ENCODE measurements around the gene SAMSN1.

Gene SAMSN1

DNA sequence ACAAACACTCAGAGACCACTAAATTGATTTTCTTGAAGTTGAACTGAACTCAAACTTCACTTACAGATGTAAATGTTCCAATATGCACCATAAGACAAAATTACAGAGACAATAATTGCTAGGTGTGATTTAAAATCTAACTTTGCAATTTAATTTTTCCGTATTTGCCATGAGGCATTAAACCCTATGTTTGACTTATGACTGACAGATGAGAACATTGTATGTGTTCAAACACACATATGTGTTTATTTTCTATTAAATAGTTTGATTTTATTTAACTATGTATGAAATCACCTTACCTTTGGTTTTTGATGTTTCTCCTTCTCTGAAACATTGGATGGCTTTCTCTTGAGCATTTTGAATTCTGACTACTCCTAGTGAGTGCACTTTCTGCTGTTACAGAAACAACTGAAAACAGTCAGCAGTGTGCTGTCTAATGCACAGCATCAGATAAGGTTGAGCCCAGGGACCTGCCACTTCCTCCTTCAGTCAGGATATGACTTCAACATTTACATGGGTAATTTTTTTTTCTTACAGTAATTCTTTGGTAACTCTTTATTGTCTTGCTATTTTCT is at the start of gene SAMSN1:
Gene SAMSN1, minus strand, starts transcription at position 410 of the 575 bp plus-strand sequence. Its CDS starts 54 bp downstream, at position 356.
- DNase-seq (ENCODE audit: low read depth), result peak; percentile 59

DNA sequence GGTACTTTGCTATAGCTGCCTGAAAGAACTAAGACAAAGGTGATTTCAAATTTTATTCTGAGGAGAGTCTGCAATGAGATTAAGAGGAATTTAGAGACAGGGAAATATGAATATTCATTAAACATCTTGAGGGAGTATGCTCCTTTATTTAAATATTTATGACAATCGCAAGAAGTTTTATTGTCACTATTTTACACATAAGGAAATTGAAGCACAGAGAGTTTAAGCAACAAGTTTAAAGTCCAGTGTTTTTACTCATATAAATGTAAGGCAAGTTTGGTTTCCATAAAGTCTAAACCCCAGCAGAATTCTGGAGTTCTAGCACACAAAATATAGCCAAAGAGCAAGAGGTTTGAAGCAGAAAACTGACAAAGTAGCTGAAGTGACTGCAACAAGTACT is 49.3 kb upstream of the SAMSN1 start:
- DNase-seq (ENCODE audit: low read depth), result no peak

DNA sequence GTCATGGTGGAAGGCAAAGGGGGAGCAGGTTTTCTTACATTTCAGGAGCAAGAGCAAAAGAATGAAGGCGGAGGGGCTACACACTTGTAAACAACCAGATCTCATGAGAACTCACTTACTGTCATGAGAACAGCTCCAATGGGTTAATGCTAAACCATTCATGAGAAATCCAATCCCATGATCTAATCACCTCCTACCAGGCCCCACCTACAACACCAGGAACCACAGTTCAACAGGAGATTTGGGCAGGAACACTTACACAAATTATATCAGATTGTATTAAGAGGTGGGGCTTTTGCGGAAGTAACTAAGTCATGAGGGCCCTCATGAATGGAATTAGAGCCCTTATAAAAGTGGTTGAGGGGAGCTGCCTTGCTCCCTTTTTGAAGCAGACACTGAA is 48.9 kb upstream of the SAMSN1 start:
- no peak for DNase-seq (ENCODE audit: low read depth)

DNA sequence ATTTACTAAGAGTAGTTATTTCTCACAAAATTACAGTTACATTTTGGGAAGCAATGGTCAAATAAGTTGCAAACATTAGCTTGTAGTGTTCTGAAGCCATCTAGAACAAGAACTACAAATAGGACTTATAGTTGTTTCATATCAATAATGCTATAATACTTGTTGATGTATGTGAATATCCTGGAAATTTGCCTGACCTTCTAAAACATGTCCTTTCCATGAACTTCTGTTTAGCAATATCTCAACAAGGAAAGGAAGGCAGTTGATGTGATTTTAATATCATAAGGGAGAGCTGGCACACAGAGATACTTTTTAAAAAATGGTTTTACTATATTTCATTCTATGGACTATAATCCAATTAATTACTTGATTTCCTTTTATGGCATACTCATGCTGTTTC is 47.1 kb upstream of the SAMSN1 start:
- no peak for DNase-seq (ENCODE audit: low read depth)

DNA sequence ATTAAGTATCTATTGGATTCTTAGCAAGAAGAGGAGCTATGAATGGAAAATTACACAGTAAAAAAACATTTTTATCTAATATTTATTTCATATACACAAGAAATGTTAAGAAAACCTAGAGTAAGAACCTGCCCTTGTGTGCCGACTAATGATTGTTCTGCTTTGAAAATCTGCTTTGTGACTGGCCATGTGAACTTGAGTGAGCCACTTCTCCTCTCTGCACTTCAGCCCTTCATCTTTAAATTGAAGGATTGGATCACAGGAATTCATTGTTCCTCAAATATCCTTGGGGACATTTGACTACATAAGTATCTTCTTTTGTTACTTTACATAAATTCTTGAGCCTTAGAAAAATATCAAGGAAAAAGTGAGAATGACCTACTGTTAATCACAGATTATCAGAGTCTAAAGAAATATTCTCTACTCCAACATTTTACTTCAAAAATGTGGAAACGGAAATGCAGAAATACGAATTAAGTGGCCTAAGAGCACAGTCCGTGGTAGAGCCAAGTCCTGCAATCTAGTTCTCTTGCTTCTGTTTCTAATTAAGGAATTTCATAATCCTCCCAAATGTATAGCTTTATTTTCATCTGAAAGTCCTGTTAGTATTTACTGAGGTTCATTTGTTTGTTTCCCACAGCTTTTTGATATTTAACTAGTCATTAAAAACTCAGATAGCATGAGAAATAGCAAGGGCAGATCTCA is 46.3 kb upstream of the SAMSN1 start:
- DNase-seq (ENCODE audit: low read depth), result no peak

DNA sequence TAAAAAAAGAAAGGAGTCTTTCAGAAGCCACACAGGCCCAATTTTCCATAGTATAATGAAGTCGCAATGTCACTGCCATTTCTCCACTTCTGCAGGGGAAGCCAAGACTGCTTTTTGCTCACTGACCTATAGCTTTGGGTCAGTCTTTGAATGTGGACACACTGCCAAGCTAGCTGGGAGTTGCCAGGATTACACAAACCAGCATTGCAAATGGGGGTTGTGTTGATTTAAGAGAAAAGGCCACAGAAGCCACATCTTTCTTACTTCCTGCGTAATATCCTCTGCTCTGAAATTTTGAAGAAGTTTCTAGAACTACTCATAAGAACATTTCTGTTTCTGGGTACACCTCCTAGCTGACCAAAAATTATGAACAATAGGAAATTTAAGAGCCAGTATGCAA is 45.8 kb upstream of the SAMSN1 start:
- DNase-seq (ENCODE audit: low read depth), result no peak

DNA sequence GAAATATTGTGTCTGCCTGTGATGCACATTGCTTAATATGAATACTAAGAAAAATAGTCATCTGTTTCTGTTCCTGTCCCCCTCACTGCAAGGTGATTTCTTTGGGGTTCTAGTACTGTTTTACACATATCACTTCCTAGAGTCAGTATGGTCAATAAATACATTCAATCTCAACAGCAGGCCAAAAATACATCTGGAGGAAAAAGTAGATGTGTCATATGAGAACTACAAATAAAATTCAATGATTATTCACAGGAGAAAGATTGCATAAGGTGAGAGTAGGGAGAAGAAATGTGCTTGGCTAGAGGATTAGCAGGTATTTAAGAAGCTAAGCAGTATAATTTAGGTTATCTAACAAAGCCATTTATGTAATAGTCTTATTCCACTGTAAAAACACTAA is 45.3 kb upstream of the SAMSN1 start:
- DNase-seq (ENCODE audit: low read depth), result no peak

DNA sequence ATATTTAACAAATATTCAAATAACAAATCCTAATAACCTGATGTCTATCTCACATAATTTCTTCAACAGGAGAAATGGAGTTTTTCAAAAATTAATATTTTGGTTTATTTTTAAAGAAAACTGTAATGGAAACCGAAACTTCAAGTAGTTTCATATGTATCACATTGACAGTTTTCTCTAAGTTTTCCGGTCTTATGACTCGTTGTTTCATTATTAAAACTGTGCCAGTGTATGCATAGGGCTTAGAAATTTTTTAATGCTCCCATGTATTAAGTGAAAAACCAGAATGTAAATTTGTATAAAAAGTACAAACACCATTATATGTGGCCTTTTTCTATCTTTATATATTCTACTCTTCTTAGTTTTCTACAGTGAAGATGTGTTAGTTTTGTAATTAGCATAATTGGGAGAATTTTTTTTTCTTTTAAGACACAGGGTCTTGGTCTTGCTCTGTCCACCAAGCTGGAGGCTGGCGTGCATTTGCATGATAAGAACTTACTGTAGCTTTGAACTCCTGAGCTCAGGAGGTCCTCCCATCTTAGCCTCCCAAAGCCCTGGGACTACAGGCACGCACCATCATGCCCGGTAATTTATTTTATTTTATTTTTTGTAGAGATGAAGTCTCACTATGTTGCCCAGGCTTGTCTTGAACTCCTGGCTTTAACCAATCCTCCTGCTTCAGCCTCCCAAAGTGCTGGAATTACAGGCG is 43.9 kb upstream of the SAMSN1 start:
- no peak for DNase-seq (ENCODE audit: low read depth)

DNA sequence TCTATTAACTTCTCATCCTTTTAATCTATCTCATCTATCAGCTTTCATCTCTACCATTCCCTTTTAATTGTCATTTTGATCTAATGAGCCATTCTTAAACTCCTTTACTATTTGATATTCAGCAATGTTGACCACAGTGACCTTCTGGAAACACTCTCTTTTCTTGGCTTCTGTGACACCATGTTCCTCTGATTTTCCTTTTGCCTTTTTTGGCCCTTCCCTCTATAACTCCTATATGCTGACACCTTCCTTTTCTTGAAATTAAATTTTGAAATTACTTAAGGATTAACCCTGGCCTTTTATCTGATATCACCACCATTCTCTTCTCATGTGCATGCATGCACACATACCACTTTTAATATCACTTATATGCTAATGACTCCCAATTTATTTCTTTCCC is 41.2 kb upstream of the SAMSN1 start:
- DNase-seq (ENCODE audit: low read depth), result no peak

DNA sequence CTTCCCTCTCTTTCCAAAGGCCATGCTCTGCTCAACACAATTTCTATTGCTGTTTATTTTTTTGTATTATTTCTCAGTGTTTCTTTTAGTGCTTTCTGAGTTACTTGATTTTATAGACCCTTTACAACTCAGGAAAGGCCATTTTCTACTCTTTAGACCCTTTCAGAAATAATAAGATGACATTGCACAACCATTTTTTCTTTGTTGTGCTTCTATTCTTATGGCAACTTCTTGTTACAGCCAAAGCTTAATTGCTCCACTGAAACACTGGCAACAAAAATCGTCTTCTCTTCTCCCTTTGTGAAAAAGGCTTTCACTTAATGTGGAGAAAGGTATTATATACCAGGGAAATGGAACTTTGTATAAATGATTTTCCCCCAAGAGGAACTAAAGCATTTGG is 39.0 kb upstream of the SAMSN1 start:
- no peak for DNase-seq (ENCODE audit: low read depth)

DNA sequence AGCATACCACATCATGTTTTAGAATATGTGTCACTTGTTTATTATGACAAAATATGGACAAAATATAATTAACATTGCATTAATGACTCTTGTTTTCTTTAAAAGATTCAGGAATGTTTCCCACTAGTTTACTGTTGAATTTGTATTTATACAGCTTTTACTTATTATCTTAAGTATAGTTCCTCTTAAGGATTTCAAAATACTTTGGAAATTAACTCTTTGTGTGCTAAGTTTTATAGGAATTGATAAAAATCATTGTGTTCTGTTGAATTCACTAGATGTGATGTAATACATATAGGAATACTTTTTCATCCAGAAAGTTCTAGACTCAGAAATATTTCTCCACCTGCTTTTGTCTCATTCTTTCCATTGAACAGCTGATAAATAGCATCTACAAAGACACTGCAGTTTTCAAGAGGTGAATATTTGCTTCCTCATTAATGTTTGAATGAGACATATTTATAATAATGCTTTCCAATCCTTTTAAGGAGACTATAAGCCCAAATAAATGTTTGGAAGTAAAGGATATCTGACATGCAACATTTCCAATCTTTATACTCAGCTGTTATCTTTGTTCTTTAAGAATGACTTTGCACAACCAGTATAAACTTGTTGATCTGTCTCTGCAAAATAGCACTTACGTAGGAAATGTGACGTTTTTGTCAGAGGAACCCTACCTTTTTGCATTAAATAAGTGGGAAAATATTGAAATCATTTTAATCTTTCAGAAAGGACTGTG is 38.4 kb upstream of the SAMSN1 start:
- no peak for DNase-seq (ENCODE audit: low read depth)

DNA sequence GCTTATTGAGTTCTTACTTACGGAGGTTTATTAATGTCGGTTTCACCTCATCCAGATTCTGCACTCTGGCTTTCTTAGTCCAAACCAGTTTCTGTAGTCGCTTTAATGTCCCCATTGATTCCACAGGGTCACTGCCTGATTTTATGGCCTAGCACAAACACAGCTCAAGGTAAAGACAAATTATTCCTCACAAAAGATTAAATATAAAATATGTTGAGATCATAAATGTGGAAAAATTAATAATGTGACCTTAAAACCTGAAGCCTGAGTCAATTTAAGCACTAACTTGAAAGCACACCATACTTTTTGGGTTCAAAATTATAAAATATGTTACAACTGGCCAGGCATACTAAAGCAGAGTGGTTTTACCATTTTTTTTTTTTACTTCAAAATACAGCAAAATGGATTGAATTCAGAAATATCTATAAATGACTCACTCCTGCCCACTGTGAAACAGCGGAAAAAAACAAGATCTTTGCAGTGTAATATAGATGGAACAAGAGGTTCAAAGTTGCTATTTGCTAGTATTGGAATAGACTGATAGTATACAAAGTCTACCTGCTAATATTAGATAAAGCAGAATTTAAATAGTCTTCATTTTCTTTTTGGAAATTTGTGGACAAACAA is 37.6 kb upstream of the SAMSN1 start:
- no peak for DNase-seq (ENCODE audit: low read depth)

DNA sequence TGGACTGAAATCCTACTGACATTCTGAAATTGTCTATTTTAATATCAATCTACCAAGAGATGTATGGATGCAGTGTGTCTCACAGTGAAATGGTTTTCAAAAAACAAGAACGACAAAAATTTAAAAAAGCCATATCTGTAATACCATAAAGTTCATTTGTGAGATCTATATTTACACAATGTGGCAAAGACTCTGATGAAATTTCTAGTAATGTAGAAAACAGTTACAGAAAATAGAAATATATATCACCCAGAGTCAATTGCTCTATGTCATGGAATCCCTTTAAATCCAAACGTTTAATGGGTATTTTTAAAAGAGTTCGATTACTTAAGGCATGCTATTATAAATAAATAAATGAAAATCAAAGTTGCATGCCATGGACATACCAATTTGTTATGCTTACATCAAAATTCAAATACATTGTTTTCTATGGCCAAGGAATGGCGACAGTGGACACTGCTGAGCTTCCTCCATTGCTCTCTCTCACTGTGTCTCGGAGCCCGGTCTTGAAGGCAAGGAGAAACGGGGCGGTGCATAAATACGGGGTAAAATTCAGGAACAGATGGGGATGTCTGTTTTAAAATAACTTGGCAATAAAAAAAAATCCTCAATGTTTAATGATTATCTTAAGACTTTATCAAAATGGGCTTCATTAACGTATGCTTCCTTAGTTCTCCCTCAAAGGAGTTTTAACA is 37.0 kb upstream of the SAMSN1 start:
- DNase-seq (ENCODE audit: low read depth), result no peak

DNA sequence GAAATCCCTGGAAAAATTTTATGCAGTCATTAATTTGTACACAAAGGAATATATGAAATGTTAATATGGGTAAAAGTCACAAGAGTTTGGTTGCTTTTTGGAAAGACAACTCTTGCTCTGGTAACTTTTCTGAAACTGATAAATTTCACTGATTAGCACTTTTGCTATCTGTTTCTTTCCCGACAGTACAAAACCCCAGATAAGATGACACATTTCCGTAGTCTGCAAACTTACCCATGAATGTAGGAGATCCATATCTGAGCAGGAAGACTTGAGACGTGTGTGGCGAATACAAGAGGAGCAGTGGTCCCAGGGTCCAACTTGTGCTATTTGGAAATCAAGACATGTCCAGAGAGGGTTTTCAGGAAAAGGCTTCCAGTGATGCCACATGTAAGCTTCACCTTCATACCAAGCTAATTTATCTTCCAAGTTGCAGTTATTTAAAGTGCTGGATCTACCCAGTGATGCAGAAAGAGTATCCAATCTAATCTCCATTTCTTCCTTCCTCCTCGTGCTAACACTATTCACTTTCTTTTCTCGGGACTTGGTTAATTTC is 35.9 kb upstream of the SAMSN1 start:
- DNase-seq (ENCODE audit: low read depth), result no peak

DNA sequence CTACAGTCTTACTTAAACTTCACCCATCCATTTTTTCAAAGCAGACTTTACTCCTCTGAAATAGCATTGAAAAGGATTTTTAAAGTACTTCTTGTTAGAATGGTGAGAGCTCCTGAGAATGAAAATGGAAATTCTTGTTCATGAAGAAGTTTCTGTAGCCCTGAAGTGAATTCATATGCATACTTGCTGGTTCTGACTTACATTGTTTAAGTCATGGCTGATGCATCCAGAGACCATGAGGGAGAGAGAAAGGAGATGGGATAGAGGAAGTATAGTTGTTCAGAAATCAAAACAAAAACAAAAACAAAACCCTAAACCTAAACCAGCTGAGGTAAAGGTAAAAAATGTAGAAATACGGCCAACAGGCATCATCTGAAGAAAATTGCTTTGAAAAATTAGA is 27.1 kb upstream of the SAMSN1 start:
- no peak for DNase-seq (ENCODE audit: low read depth)

DNA sequence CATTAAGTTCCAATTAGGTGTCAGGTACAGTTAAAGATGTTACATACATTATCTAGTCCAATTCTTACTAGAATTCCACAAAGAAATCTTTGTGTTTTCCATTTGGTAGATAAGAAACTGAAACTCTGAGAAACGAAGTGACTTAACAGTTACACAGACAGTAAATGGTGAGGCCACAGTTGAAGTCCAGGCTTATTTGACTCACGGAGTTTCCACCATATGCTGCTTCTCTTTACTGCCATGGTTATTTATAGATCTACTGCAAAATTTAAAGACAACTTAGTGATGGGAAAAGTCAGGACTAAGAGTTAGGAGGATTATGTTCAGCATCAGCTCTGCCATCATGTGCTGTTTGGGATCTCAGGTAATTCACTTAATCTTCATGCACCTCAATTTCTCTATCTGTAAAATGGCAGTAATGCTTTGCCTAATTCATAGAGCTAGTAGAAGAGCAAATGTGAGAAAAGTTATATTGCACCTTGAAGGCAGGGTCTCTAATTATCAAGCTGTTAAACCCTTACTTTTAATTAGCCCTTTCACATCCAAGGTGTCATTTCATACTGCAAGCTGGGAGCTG is 26.2 kb upstream of the SAMSN1 start:
- DNase-seq (ENCODE audit: low read depth), result no peak

DNA sequence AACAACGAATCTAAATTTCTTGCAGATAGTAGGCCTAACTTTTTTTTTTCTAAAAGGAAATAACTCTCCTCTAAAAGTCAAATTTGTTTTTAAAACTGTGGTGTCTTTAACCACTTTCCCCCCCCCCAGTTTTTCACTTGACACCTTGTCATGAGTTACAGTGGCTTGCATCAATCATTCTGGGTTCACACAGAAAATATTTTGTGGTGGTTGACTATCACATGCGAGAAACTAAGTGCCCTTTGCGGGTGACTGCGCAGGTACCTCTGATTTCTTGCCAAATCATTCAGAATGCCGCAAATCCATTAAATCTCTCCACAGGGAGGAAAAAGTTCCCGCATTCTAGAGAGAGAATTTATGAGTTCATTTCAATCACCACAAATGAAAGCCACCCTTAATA is 23.8 kb upstream of the SAMSN1 start:
- DNase-seq (ENCODE audit: low read depth), result no peak

DNA sequence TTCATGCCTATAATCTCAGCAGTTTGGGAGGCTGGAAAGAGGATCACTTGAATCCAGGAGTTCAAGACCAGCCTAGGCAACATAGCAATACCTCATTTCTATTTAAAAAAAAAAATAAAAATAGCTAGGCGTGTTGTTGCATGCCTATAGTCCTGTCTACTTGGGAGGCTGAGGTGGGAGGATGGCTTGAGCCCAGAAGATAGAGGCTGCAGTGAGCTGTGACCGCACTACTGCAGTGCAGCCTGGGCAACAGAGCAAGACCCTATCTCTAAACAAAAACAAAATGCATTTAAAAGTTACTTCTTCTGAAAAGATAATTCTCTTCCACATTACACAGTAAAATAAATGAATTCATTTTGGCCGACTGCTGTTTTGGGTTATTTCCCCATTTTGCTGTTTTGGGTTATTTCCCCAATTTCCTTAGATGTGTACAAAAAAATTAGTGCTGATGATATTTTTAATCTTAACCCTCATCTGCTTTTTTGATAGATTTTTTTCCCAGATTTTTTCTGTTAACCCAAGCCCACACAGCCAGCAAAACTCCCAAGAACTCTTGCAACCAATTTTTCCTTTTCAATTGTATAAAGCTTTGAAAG is 23.0 kb upstream of the SAMSN1 start:
- no peak for DNase-seq (ENCODE audit: low read depth)

DNA sequence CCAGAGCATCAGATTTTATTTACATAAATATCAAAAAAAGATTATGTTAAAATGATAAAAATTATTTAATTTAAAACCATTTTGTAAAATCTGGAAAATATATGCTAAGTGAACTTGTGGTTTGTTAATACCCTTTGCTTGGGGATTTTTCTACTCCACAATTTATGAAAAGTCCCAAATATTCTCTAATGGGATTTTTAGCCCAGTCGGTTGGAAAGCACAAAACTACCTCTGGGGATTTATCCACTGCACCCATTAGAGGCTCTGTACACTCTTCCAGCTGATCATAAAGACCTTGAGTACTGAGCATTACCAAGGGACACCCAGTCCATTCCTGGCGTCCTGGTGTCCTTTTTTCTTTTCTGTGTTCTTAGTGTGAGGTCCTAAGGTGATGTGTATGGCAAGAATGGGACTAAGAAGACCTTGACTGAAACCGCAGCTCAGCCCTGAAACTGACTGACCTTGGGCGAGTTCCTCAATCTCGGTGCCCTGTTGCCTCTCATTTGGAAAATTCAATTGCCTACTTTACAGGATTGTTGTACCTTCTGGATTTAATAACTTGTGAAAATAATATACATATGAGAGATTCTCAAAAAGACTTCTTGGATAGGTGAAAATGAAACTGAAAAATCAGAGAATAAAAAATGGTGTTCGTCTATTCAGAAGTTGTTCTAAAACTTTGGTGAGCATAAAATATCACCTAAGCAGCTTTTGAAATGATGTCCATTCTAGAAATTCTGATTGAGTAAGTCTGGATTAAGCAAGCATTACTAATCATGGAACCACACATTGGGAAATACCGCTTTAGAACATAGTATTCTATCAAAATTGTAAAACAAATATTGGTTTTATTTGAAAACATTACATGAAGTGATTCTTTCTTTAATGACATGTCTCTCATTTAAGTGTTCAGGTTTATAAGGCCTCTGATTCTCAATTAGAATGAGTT is 21.5 kb upstream of the SAMSN1 start:
- no peak for DNase-seq (ENCODE audit: low read depth)

DNA sequence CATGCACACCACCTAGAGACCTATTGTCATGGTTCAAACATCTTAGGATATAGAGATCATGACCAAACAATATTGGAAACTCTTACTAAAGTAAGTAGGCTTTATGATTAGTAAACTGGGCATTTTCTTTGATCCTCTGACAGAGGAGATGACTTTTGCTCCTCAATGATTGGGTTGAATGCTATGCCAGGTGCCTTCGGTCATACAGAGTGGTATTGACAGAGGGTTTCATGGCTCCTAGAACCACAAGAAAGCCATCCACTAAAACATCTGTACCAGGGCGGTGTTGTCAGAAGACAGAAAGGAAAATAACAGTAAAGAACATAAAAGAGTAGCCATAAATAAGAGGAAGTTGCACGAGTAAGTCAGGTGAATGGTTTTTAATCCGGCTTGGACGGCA is 20.8 kb upstream of the SAMSN1 start:
- DNase-seq (ENCODE audit: low read depth), result no peak

Data from stimulated activated CD4-positive, alpha-beta T cell treated with anti-CD3 and anti-CD28 coated beads, Interleukin-2, amount 100 ng/mL, for 4 hours (primary cell).